PFSK-1 (cell line): Measurements from ENCODE around the gene ISX.

Experiments
- FOXP2 ChIP-seq: optimal IDR thresholded peaks from 2 replicates; pipeline ENCODE3; 2011; ENCODE audit warnings: borderline replicate concordance, control low read depth, inconsistent platforms; ENCODE audit not compliant: insufficient read depth; ENCODE audit errors: extremely low read length, extremely low read depth
- POLR2AphosphoS5 ChIP-seq: IDR thresholded peaks from 2 replicates; pipeline ENCODE4 v1.6.1; 2012; ENCODE audit warnings: low read depth, mild to moderate bottlenecking, control low read depth, low read length, moderate library complexity
- REST ChIP-seq, 2 experiments: IDR thresholded peaks; 2 replicates each; pipeline versions ENCODE4 v1.6.1 to v1.8.0; 2011 to 2012; ENCODE audit warnings: low read depth in 2 of 2, low read length in 2 of 2, control low read depth in 1 of 2, inconsistent platforms in 1 of 2, mild to moderate bottlenecking in 1 of 2, moderate library complexity in 1 of 2; ENCODE audit not compliant: insufficient read depth in 1 of 2
- SIN3A ChIP-seq: IDR thresholded peaks from 2 replicates; pipeline ENCODE4 v1.6.1; 2012; ENCODE audit warnings: mild to moderate bottlenecking, low read length, moderate library complexity, borderline replicate concordance; ENCODE audit not compliant: insufficient read depth
- TAF1 ChIP-seq: IDR thresholded peaks from 2 replicates; pipeline ENCODE4 v1.6.1; 2012; ENCODE audit warnings: low read length, control low read depth, borderline replicate concordance; ENCODE audit not compliant: insufficient read depth

The ISX gene

GRCh38 chr22:35034963-35035362, 31.0 kb upstream of the ISX start:
- TF ChIP-seq SIN3A (no peak), FOXP2 (no peak), REST (IDR thresholded peaks at IDR 0.05; ENCODE audit: insufficient read depth in 1 of 2, low read depth in 2 of 2, low read length in 2 of 2) (no peak), TAF1 (no peak), POLR2AphosphoS5 (no peak)

GRCh38 chr22:35037089-35037488, 28.9 kb upstream of the ISX start:
- TF ChIP-seq POLR2AphosphoS5 (no peak), SIN3A (no peak)

- no peak for TF ChIP-seq FOXP2
- TF ChIP-seq REST (IDR thresholded peaks at IDR 0.05; ENCODE audit: insufficient read depth in 1 of 2, low read depth in 2 of 2, low read length in 2 of 2) = no peak
Measured at GRCh38 chr22:35039625-35040024, 26.3 kb upstream of the ISX start.

GRCh38 chr22:35043252-35043933, 22.6 kb upstream of the ISX start:
- TF ChIP-seq FOXP2 (no peak), POLR2AphosphoS5 (no peak), TAF1 (no peak), REST (IDR thresholded peaks at IDR 0.05; ENCODE audit: insufficient read depth in 1 of 2, low read depth in 2 of 2, low read length in 2 of 2) (no peak), SIN3A (no peak)

GRCh38 chr22:35043934-35044319, 22.0 kb upstream of the ISX start:
- no peak for TF ChIP-seq POLR2AphosphoS5
- TF ChIP-seq REST (IDR thresholded peaks at IDR 0.05; ENCODE audit: insufficient read depth in 1 of 2, low read depth in 2 of 2, low read length in 2 of 2) = no peak
- TF ChIP-seq SIN3A = no peak
- TF ChIP-seq FOXP2 = no peak
- no peak for TF ChIP-seq TAF1
